K562 (cell line): ENCODE measurements around the gene SDCBP2. TPM values are rescaled to one million over a fixed set of nuclear protein-coding genes. Genes with fewer than 3 reads are reported as not detected.
A peak's percentile ranks its signal among the peaks of the same experiment; 100 is the strongest.

Experiments used
- ATAC-seq: fragments of 200-7000 bp; cut with Tn5 transposase; 3 replicates; pipeline ENCODE4 v1.9.1; 2020; ENCODE audit warnings: moderate library complexity
- BruUV-seq: library from RNA; stranded (reverse); fragments of 400-500 nt; replicated peaks from 2 replicates; lab custom pipeline; 2021; lab: Mats Ljungman, UMichigan
- CTCF ChIA-PET: fragments of 300-600 bp; formaldehyde crosslinking; extraction: SDS; loops from one replicate; lab custom pipeline; 2021; ENCODE audit warnings: low intra/inter-chr PET ratio; lab: Yijun Ruan, JAX
- POLR2A ChIA-PET: fragments of 300-600, 350-650 bp; sonication (Branson Sonifier 250); formaldehyde crosslinking; extraction: SDS; loops from one replicate; lab custom pipeline; 2021; ENCODE audit warnings: antibody characterized with exemption, inconsistent platforms; lab: Yijun Ruan, JAX
- DNase-seq, 4 experiments: peaks; one replicate each; pipeline versions ENCODE4 v3.0.0 to v3.0.0-alpha.2; 2011 to 2018; ENCODE audit warnings: low spot score in 3 of 4, mixed read lengths in 3 of 4; ENCODE audit errors: extremely low read depth in 1 of 4
- FAIRE-seq: peaks from 2 replicates; lab custom pipeline; 2011; peaks lifted over from hg19 to GRCh38; lab: Jason Lieb, UNC
- H2AFZ ChIP-seq: 2 replicates; pipeline ENCODE4 v1.6.0; 2011; ENCODE audit warnings: low read depth, low read length, control low read depth, inconsistent platforms
- H3K27ac ChIP-seq: fragments of 200-600 bp; 3 replicates; pipeline ENCODE4 v1.8.0; 2011; ENCODE audit warnings: low read depth, mild to moderate bottlenecking, control low read depth, inconsistent platforms, low read length, moderate library complexity, mixed read lengths; ENCODE audit errors: extremely low read depth
- H3K27me3 ChIP-seq, 2 experiments: fragments of 300-600 bp in 1 of 2; 2 replicates in 1 of 2; 3 replicates in 1 of 2; pipeline versions ENCODE4 v1.6.0 to v1.8.0; 2011; ENCODE audit warnings: inconsistent platforms in 2 of 2, low read length in 2 of 2, mild to moderate bottlenecking in 1 of 2, mixed read lengths in 1 of 2, moderate library complexity in 1 of 2; ENCODE audit not compliant: control insufficient read depth in 2 of 2, insufficient read depth in 2 of 2
- H3K36me3 ChIP-seq: fragments of 300-600 bp; 3 replicates; pipeline ENCODE4 v1.8.0; 2011; ENCODE audit warnings: mild to moderate bottlenecking, low read length, inconsistent platforms; ENCODE audit not compliant: control insufficient read depth, insufficient read depth
- H3K4me1 ChIP-seq, 2 experiments: fragments of 200-600 bp in 1 of 2; replicated peaks in 1 of 2; 2 replicates in 1 of 2; 3 replicates in 1 of 2; pipeline versions ENCODE4 v1.5.1 to v1.8.0; 2011; ENCODE audit warnings: inconsistent platforms in 2 of 2, low read length in 2 of 2, mild to moderate bottlenecking in 1 of 2, mixed read lengths in 1 of 2, moderate library complexity in 1 of 2; ENCODE audit not compliant: control insufficient read depth in 2 of 2, insufficient read depth in 2 of 2
- H3K4me2 ChIP-seq: 2 replicates; pipeline ENCODE4 v1.6.1; 2011; ENCODE audit warnings: low read length, control low read depth, inconsistent platforms, mixed read lengths; ENCODE audit not compliant: insufficient read depth
- H3K4me3 ChIP-seq: fragments of 200-600 bp; sonication (generic), shearing (Covaris generic); 2 replicates; pipeline ENCODE4 v1.5.1; 2016; ENCODE audit warnings: control low read depth, inconsistent platforms
- H3K79me2 ChIP-seq: fragments of 200-600 bp; 3 replicates; pipeline ENCODE4 v1.8.0; 2011; ENCODE audit warnings: low read length, inconsistent platforms; ENCODE audit not compliant: control insufficient read depth, insufficient read depth
- H3K9ac ChIP-seq, 2 experiments: 2 replicates each; pipeline versions ENCODE4 v1.6.0 to v1.6.1; 2011; ENCODE audit warnings: low read depth in 2 of 2, low read length in 2 of 2, control low read depth in 1 of 2, inconsistent platforms in 1 of 2, mild to moderate bottlenecking in 1 of 2, mixed read lengths in 1 of 2; ENCODE audit not compliant: insufficient read depth in 1 of 2
- H3K9me1 ChIP-seq: one replicate; pipeline ENCODE4 v1.6.0; 2011; ENCODE audit warnings: inconsistent platforms, mild to moderate bottlenecking, low read length, moderate library complexity; ENCODE audit not compliant: control insufficient read depth, insufficient read depth
- H3K9me3 ChIP-seq: replicated peaks from 2 replicates; pipeline ENCODE4 v1.5.1; 2011; ENCODE audit warnings: low read depth, low read length, inconsistent platforms; ENCODE audit not compliant: control insufficient read depth, insufficient read depth
- H4K20me1 ChIP-seq: replicated peaks from 2 replicates; pipeline ENCODE4 v1.6.1; 2011; ENCODE audit warnings: low read length, inconsistent platforms, mixed read lengths; ENCODE audit not compliant: control insufficient read depth, insufficient read depth
- FOS ChIP-seq: IDR thresholded peaks from 3 replicates; pipeline ENCODE4 v1.6.1; 2011; ENCODE audit not compliant: insufficient read length; ENCODE audit errors: extremely low read depth
- NCOA6 ChIP-seq: fragments of 450-650 bp; IDR thresholded peaks from 2 replicates; pipeline ENCODE4 v1.6.1; 2017; ENCODE audit warnings: mild to moderate bottlenecking
- NFIC ChIP-seq: fragments of 450-650 bp; IDR thresholded peaks from 2 replicates; pipeline ENCODE4 v1.6.1; 2017; ENCODE audit warnings: mild to moderate bottlenecking, inconsistent platforms
- SIRT6 ChIP-seq: IDR thresholded peaks from one replicate; pipeline ENCODE4 v1.6.1; 2012; ENCODE audit warnings: low read depth, mild to moderate bottlenecking, control low read depth, inconsistent platforms, low read length, moderate library complexity
- USF1 ChIP-seq: sonication (generic); formaldehyde crosslinking; IDR thresholded peaks from 2 replicates; pipeline ENCODE4 v1.9.0; 2022; ENCODE audit warnings: mild to moderate bottlenecking, missing genetic modification reagents
- ZNF785 ChIP-seq: fragments of 250-450 bp; sonication (Bioruptor Pico); IDR thresholded peaks from 2 replicates; pipeline ENCODE4 v1.4.0; 2020; ENCODE audit warnings: mild to moderate bottlenecking
- WGBS: fragments of 100-300 bp; shearing (Covaris generic); methylation state at CpG from one replicate; pipeline ENCODE4 v1.1.6; 2016; ENCODE audit warnings: low coverage, mixed read lengths; ENCODE audit not compliant: insufficient coverage; ENCODE audit errors: missing lambda C conversion rate; 5-methylcytosine and 5-hydroxymethylcytosine counted together
- in situ Hi-C: fragments of 300-500 bp; cut with MboI; formaldehyde crosslinking; loops from 4 replicates; pipeline ENCODE4 v1.15.0; 2018; ENCODE audit warnings: inconsistent platforms, mixed read lengths
- intact Hi-C: fragments of 100-400 bp; cut with micrococcal nuclease; formaldehyde crosslinking; loops from 2 replicates; pipeline ENCODE4 v1.14.2; 2022
- polyA plus RNA-seq, 8 experiments: library from polyadenylated mRNA; depleted of rRNA in 4 of 8; stranded (reverse) in 5 of 8; unstranded in 3 of 8; fragments of >200 nt; fragmentation: Nextera tagmentation in 2 of 8; fragmentation: Illumina TruSeq in 1 of 8; extraction: Ambion mirVana in 2 of 8; extraction: Trizol in 1 of 8; gene quantifications; 2 replicates each; pipeline versions ENCODE4 v1.2.1 to v1.2.3, GENCODE V29; 2011 to 2014; ENCODE audit warnings: inconsistent platforms in 1 of 8, missing spikeins in 1 of 8
- total RNA-seq, 7 experiments: library from RNA; depleted of rRNA in 6 of 7; stranded (reverse); fragments of >200 nt in 6 of 7; fragmentation: Illumina TruSeq in 2 of 7; extraction: Trizol in 2 of 7; gene quantifications; 2 replicates each; pipeline versions ENCODE4 v1.2.1 to v1.2.3, GENCODE V29; 2011 to 2021; ENCODE audit warnings: low replicate concordance in 1 of 7
- TF ChIP-seq, protein P1 (sequence below): sonication (generic); formaldehyde crosslinking; IDR thresholded peaks from 2 replicates; pipeline ENCODE4 v1.4.0; 2020; ENCODE audit warnings: mild to moderate bottlenecking, missing genetic modification reagents

Gene SDCBP2
- total and polyA plus RNA-seq, 9 of the 15 experiments (the other 6 are each of a cell fraction or from before 2014, with no cell fraction given): 0.06 to 1.2 (median 0.80) TPM

GRCh38 chr20:1275919-1276318 is 53.0 kb downstream of the SDCBP2 start:
- H3K27me3 ChIP-seq: no peaks in the 10 kb centered on the region; a peak in 1 of 5 replicates
- no peak overlapping the region for H3K4me3 ChIP-seq
- BruUV-seq: no TSS peak
- DNase-seq (no peak), FAIRE-seq (peak; percentile 40), ATAC-seq (peak; percentile 43)
- H3K79me2 ChIP-seq: peaks cover 3% of the 10 kb centered on the region; the same call in 1 of the 3 replicates
- H3K4me1 ChIP-seq: peaks cover 7 to 15% of the 10 kb centered on the region in 2 experiments; a peak in 3 of 5 replicates
- no peaks in the 10 kb centered on the region; the same call in 2 of the 3 replicates for H3K36me3 ChIP-seq
- intact Hi-C loops (no loop called here), in situ Hi-C loops (no loop called here)
- 0 out of 2 replicates have a peak, but pooled peaks cover 3% of the 10 kb centered on the region for H4K20me1 ChIP-seq
- POLR2A ChIA-PET: no interaction called here
- TF ChIP-seq SIRT6: no peak
- no peaks in the 10 kb centered on the region for H3K9me3 ChIP-seq
- WGBS: 33% methylated on average over 1 of the region's 2 CpGs
- no peak overlapping the region for H3K4me2 ChIP-seq
- H2AFZ ChIP-seq: no peak overlapping the region
- CTCF ChIA-PET: no interaction called here
- no peak overlapping the region for H3K9ac ChIP-seq
- H3K9me1 ChIP-seq: no peaks in the 10 kb centered on the region
- H3K27ac ChIP-seq: no peak overlapping the region

GRCh38 chr20:1274485-1275311 is 54.2 kb downstream of the SDCBP2 start:
- CTCF ChIA-PET: no interaction called here
- DNase-seq: peak in 2 of 4 experiments; percentile 24 to 25

More at GRCh38 chr20:1274485-1275311, 54.2 kb downstream of the SDCBP2 start:
- Histone ChIP-seq H3K27ac (no peak overlapping the region), H3K79me2 (peaks cover 3% of the 10 kb centered on the region; the same call in 1 of the 3 replicates), H4K20me1 (no peaks in the 10 kb centered on the region)
- in situ Hi-C loops (no loop called here), intact Hi-C loops (no loop called here)
- ATAC-seq: peak; percentile 44; the same call in 2 of the 3 replicates
- peak; percentile 46 for TF ChIP-seq NFIC
- TF ChIP-seq, protein P1, sequence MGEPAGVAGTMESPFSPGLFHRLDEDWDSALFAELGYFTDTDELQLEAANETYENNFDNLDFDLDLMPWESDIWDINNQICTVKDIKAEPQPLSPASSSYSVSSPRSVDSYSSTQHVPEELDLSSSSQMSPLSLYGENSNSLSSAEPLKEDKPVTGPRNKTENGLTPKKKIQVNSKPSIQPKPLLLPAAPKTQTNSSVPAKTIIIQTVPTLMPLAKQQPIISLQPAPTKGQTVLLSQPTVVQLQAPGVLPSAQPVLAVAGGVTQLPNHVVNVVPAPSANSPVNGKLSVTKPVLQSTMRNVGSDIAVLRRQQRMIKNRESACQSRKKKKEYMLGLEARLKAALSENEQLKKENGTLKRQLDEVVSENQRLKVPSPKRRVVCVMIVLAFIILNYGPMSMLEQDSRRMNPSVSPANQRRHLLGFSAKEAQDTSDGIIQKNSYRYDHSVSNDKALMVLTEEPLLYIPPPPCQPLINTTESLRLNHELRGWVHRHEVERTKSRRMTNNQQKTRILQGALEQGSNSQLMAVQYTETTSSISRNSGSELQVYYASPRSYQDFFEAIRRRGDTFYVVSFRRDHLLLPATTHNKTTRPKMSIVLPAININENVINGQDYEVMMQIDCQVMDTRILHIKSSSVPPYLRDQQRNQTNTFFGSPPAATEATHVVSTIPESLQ (CRISPR knock-in tag): no peak
- no peak for TF ChIP-seq ZNF785
- TF ChIP-seq FOS: no peak
- TF ChIP-seq USF1: 0 out of 2 replicates have a peak, but pooled peaks have one; percentile 7
- TF ChIP-seq NCOA6: no peak
- TF ChIP-seq, all 486 proteins: peak for 2
- POLR2A ChIA-PET: interaction anchor here (0.7 to 1.1 kb wide), 3 partner anchors 8 to 25 kb away, joined by 3 read pairs; no protein-coding TSS in a partner anchor
- no peak for FAIRE-seq
- no peak overlapping the region for H3K4me2 ChIP-seq
- no peaks in the 10 kb centered on the region; the same call in 2 of the 3 replicates for H3K36me3 ChIP-seq
- H3K4me1 ChIP-seq: peaks cover 7 to 15% of the 10 kb centered on the region in 2 experiments; a peak in 3 of 5 replicates
- H3K9me3 ChIP-seq: no peaks in the 10 kb centered on the region
- no peaks in the 10 kb centered on the region for H3K9me1 ChIP-seq
- no peak overlapping the region for H3K9ac ChIP-seq
- H3K27me3 ChIP-seq: no peaks in the 10 kb centered on the region; a peak in 1 of 5 replicates
- H2AFZ ChIP-seq: no peak overlapping the region
- 70% methylated on average over 13 of the region's 14 CpGs for WGBS
- no TSS peak for BruUV-seq
- H3K4me3 ChIP-seq: no peak overlapping the region
